ENCODE data around the gene FCSK.
"Not testable (repeated sequence)": the region's sequence is repeated elsewhere in the genome, so short reads cannot be mapped to it uniquely, and the experiment has no call there.

FCSK gene

GRCh38 chr16:70454222-70455034 lies at the start of gene FCSK:
FCSK (plus strand) TSS chr16:70454595; CDS start chr16:70463191, 8,596 bp downstream.
- DNase-seq (ENCODE audit: low read depth in 2 of 2, low spot score in 1 of 2): peak; percentile 33 to 41

- not testable (repeated sequence) for DNase-seq (ENCODE audit: low read depth in 2 of 2, low spot score in 1 of 2)
Observed at GRCh38 chr16:70406104-70406503, 48.3 kb upstream of the FCSK start.

GRCh38 chr16:70407811-70408274 lies 46.6 kb upstream of the FCSK start:
- DNase-seq (ENCODE audit: low read depth in 2 of 2, low spot score in 1 of 2): no peak

GRCh38 chr16:70410734-70411133 lies 43.7 kb upstream of the FCSK start:
- no peak for DNase-seq (ENCODE audit: low read depth in 2 of 2, low spot score in 1 of 2)

- DNase-seq (ENCODE audit: low read depth in 2 of 2, low spot score in 1 of 2): no peak
Observed at GRCh38 chr16:70412385-70412784, 42.0 kb upstream of the FCSK start.

- not testable (repeated sequence) for DNase-seq (ENCODE audit: low read depth in 2 of 2, low spot score in 1 of 2)
Observed at GRCh38 chr16:70413572-70413971, 40.8 kb upstream of the FCSK start.

- no peak for DNase-seq (ENCODE audit: low read depth in 2 of 2, low spot score in 1 of 2)
Observed at GRCh38 chr16:70416748-70417616, 37.4 kb upstream of the FCSK start.

GRCh38 chr16:70417661-70418060 lies 36.7 kb upstream of the FCSK start:
- no peak for DNase-seq (ENCODE audit: low read depth in 2 of 2, low spot score in 1 of 2)

- peak in 1 of 2 donors; percentile 7 for DNase-seq (ENCODE audit: low read depth in 2 of 2, low spot score in 1 of 2)
Observed at GRCh38 chr16:70418274-70418992, 36.0 kb upstream of the FCSK start.

- DNase-seq (ENCODE audit: low read depth in 2 of 2, low spot score in 1 of 2): no peak
Observed at GRCh38 chr16:70418993-70419318, 35.4 kb upstream of the FCSK start.

- no peak for DNase-seq (ENCODE audit: low read depth in 2 of 2, low spot score in 1 of 2)
Observed at GRCh38 chr16:70419384-70420327, 34.7 kb upstream of the FCSK start.

- no peak for DNase-seq (ENCODE audit: low read depth in 2 of 2, low spot score in 1 of 2)
Observed at GRCh38 chr16:70421014-70421413, 33.4 kb upstream of the FCSK start.

GRCh38 chr16:70421473-70422311 lies 32.7 kb upstream of the FCSK start:
- DNase-seq (ENCODE audit: low read depth in 2 of 2, low spot score in 1 of 2): no peak

- DNase-seq (ENCODE audit: low read depth in 2 of 2, low spot score in 1 of 2): no peak
Observed at GRCh38 chr16:70422543-70422942, 31.9 kb upstream of the FCSK start.

GRCh38 chr16:70427786-70428177 lies 26.6 kb upstream of the FCSK start:
- no peak for DNase-seq (ENCODE audit: low read depth in 2 of 2, low spot score in 1 of 2)

GRCh38 chr16:70428178-70428998 lies 26.0 kb upstream of the FCSK start:
- DNase-seq (ENCODE audit: low read depth in 2 of 2, low spot score in 1 of 2): peak in 1 of 2 donors; percentile 50

- DNase-seq (ENCODE audit: low read depth in 2 of 2, low spot score in 1 of 2): no peak
Observed at GRCh38 chr16:70429888-70430666, 24.3 kb upstream of the FCSK start.
